ENCODE measurements around the gene CAMKV. TPM values are rescaled to one million over a fixed set of nuclear protein-coding genes. Genes with fewer than 3 reads are reported as not detected.

Gene CAMKV
- total RNA-seq, 1 donor from 2014 or later: 1.6 TPM

- Mint-ChIP-seq H3K27me3 (peaks cover 2% of the 10 kb centered on the region), H3K9me3 (no peaks in the 10 kb centered on the region), H3K4me1 (no peaks in the 10 kb centered on the region), H3K27ac (no peak overlapping the region), H3K4me3 (no peak overlapping the region), H3K36me3 (ENCODE audit: low read depth) (no peaks in the 10 kb centered on the region)
- intact Hi-C loops (cut with micrococcal nuclease): no loop called here
- no peak for DNase-seq
Observed at GRCh38 chr3:49880581-49881315, 11.0 kb upstream of the CAMKV start.

DNA sequence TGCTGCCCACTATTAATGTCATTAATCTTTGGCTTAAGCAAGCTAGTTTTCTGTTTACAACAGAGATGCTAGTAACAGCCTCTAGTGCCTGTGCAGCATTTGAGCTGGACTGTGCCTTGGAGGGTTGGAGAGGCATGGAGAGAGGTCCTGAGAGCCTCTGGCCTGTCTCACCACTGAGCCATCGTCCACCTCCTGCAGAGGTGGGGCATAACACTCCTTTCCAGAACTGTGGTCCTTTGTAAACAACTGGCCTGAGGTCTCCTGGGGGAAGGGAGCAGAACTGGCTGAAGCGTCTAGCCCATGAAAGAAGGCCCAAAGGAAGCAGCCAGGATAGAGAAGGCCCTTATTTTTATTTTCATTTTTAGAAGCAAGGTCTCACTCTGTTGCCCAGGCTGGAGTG, 10.0 kb upstream of the CAMKV start:
- no peak for DNase-seq
- intact Hi-C loops (cut with micrococcal nuclease): no loop called here
- no peaks in the 10 kb centered on the region for H3K4me1 Mint-ChIP-seq
- no peaks in the 10 kb centered on the region for H3K36me3 Mint-ChIP-seq (ENCODE audit: low read depth)
- no peaks in the 10 kb centered on the region for H3K9me3 Mint-ChIP-seq
- H3K27me3 Mint-ChIP-seq: peaks cover 2% of the 10 kb centered on the region
- no peak overlapping the region for H3K27ac Mint-ChIP-seq
- H3K4me3 Mint-ChIP-seq: no peak overlapping the region

DNA sequence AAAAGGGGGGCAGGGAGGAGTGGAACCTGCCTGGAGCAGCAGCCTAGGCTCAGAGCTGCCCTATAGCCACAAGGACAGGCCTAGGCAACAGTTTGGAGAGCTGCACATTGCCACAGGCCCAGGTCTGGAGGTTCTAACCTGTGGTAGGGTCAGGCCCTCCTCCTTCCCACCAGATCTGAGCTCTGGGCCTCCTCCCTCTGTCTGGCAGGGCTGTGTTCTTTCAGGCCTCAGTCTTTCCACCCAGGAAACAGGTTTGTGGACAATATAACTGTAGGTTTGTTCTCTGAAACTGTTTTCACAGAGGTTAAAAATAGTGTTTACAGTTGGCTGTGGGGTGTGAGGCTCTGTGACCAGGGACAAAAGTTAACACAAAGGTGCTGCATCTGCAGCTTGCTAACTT, 9.0 kb upstream of the CAMKV start:
- no peaks in the 10 kb centered on the region for H3K4me1 Mint-ChIP-seq
- no peak for DNase-seq
- intact Hi-C loops (cut with micrococcal nuclease): no loop called here
- no peaks in the 10 kb centered on the region for H3K36me3 Mint-ChIP-seq (ENCODE audit: low read depth)
- no peak overlapping the region for H3K4me3 Mint-ChIP-seq
- no peaks in the 10 kb centered on the region for H3K9me3 Mint-ChIP-seq
- peaks cover 2% of the 10 kb centered on the region for H3K27me3 Mint-ChIP-seq
- no peak overlapping the region for H3K27ac Mint-ChIP-seq

DNA sequence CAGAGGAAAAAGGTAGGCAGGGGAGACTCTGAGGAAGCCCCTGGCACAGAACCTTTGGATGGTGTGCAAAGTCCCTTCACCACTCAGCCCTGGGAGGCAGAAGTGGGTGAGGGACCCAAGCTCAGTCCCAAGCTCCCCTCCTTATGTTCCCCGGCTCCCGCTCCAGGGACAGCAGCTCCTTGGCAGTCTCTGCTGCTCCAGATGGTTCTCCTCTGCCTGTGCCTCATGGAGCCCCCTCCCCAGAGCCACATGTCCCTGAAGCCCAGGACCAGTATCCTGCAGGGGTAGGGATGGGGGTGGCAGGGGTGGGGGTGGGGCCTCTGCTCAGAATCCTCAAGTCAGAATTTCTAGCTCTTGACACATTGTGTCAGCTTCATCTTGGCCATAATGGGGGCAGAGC, 8.0 kb upstream of the CAMKV start:
- intact Hi-C loops (cut with micrococcal nuclease): no loop called here
- no peaks in the 10 kb centered on the region for H3K4me1 Mint-ChIP-seq
- peaks cover 2% of the 10 kb centered on the region for H3K27me3 Mint-ChIP-seq
- no peaks in the 10 kb centered on the region for H3K36me3 Mint-ChIP-seq (ENCODE audit: low read depth)
- no peak overlapping the region for H3K4me3 Mint-ChIP-seq
- no peak overlapping the region for H3K27ac Mint-ChIP-seq
- no peak for DNase-seq
- H3K9me3 Mint-ChIP-seq: no peaks in the 10 kb centered on the region

GRCh38 chr3:49876567-49876966, 6.9 kb upstream of the CAMKV start:
- Mint-ChIP-seq H3K27ac (no peak overlapping the region), H3K4me3 (no peak overlapping the region), H3K4me1 (no peaks in the 10 kb centered on the region), H3K36me3 (ENCODE audit: low read depth) (no peaks in the 10 kb centered on the region), H3K9me3 (no peaks in the 10 kb centered on the region), H3K27me3 (peaks cover 8% of the 10 kb centered on the region)
- intact Hi-C loops (cut with micrococcal nuclease): no loop called here
- DNase-seq: no peak

DNA sequence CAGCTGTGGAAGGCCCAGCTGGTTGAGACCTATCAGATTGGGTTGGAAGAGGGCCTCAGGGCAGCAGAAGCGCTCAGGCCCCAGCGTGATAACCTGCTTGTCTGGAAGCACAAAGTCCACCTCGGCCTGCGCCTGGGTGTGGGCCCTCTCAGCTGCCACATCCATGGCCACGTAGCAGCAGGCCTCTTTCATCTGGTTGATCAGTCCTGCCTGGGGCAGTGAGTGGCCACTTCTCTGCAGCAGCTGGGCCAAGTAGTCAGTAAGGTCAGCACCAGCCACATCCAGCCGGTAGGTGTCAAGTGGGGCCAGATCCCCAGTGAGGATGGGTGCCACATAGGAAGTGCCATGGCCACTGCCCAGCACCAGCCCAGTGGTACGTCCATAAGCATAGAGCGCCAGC, 3.9 kb upstream of the CAMKV start:
- Mint-ChIP-seq H3K27me3 (peaks cover 23% of the 10 kb centered on the region), H3K9me3 (no peaks in the 10 kb centered on the region), H3K27ac (no peak overlapping the region), H3K4me3 (no peak overlapping the region), H3K4me1 (no peaks in the 10 kb centered on the region), H3K36me3 (ENCODE audit: low read depth) (no peaks in the 10 kb centered on the region)
- no peak for DNase-seq
- intact Hi-C loops (cut with micrococcal nuclease): no loop called here

- Mint-ChIP-seq H3K9me3 (no peaks in the 10 kb centered on the region), H3K36me3 (ENCODE audit: low read depth) (no peaks in the 10 kb centered on the region), H3K27me3 (peaks cover 31% of the 10 kb centered on the region), H3K4me1 (no peaks in the 10 kb centered on the region), H3K4me3 (no peak overlapping the region), H3K27ac (no peak overlapping the region)
- DNase-seq: no peak
- intact Hi-C loops (cut with micrococcal nuclease): no loop called here
Observed at GRCh38 chr3:49872801-49873281, 3.1 kb upstream of the CAMKV start.

DNA sequence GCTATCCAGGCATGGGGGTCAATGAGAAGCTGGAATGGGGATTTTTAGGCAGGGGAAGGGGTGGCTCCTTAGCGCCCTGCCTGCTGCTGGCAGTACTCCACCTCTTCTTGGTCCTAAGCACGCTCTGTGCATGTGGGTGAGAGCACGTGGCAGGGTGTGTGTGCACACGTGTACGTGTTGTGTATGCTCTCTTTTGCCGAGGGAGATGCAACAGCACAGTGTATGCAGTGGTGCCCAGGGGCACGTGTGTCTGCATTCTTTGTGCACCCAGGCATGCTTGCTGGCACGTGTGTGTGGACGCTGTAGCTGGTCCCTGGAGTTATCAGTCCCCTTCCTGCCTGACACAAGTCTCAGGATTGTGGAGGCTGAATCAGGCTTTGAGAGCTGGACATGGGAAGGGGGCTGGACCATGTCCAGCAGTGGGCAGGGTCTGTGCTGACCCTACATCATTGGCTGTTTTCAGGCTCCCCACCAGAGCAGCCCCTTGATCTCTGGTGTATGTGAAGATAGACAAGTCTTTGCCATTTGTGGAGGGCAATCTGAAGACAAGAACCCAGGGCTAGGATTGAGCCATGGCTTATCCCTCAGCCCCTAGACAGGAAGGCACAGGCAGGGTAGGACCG, 1.9 kb upstream of the CAMKV start:
- DNase-seq: no peak
- Mint-ChIP-seq H3K36me3 (ENCODE audit: low read depth) (no peaks in the 10 kb centered on the region), H3K27me3 (peaks cover 41% of the 10 kb centered on the region), H3K4me1 (no peaks in the 10 kb centered on the region), H3K27ac (no peak overlapping the region), H3K9me3 (no peaks in the 10 kb centered on the region), H3K4me3 (no peak overlapping the region)
- intact Hi-C loops (cut with micrococcal nuclease): no loop called here

GRCh38 chr3:49868862-49869466, 742 bp downstream of the CAMKV start:
- intact Hi-C loops (cut with micrococcal nuclease): loop anchor here (1.0 kb wide), 1 partner anchor 13 kb away; the partner anchor contains the start of gene TRAIP
- Mint-ChIP-seq H3K27me3 (peaks cover 49% of the 10 kb centered on the region), H3K36me3 (ENCODE audit: low read depth) (no peaks in the 10 kb centered on the region), H3K4me1 (no peaks in the 10 kb centered on the region), H3K27ac (no peak overlapping the region), H3K4me3 (peak overlapping the region; percentile 49), H3K9me3 (no peaks in the 10 kb centered on the region)
- no peak for DNase-seq

GRCh38 chr3:49867871-49868321, 1.8 kb downstream of the CAMKV start:
- peak; percentile 76 for DNase-seq
- H3K4me3 Mint-ChIP-seq: peak overlapping the region; percentile 17
- intact Hi-C loops (cut with micrococcal nuclease): loop anchor here (2.0 kb wide), 1 partner anchor 39 kb away; no protein-coding TSS in a partner anchor
- no peaks in the 10 kb centered on the region for H3K4me1 Mint-ChIP-seq
- no peaks in the 10 kb centered on the region for H3K36me3 Mint-ChIP-seq (ENCODE audit: low read depth)
- no peak overlapping the region for H3K27ac Mint-ChIP-seq
- H3K9me3 Mint-ChIP-seq: no peaks in the 10 kb centered on the region
- H3K27me3 Mint-ChIP-seq: peaks cover 53% of the 10 kb centered on the region

- H3K27me3 Mint-ChIP-seq: peaks cover 53% of the 10 kb centered on the region
Observed at GRCh38 chr3:49867400-49867799, 2.3 kb downstream of the CAMKV start.

DNA sequence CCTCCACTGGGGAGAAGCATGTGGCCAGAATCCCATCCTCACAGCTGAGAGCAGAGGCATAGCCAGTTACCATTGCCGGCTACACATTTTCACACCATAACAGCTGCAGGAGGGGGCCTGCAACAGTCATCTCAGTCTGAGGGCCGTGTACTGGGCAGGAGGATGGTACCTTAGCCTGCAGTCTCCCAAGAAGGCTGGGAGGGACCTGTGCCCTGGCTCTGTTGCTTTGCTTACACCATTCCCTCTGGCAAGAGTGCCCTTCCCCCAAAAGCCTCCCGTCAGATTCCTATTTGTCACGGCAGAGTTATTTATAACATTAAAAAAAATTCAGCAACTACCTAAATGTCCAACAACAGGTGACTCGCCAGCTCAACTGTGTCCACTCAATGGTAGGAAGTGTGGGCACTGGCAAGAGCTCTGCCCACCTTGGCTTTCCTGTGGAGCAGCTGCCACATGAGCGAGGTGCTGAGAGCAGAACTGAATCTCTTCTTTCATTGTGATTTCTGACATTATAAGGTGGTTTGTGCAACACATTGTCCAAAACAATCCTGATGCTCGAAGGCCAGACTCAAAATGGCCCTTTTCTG, 4.4 kb downstream of the CAMKV start:
- Mint-ChIP-seq H3K9me3 (no peaks in the 10 kb centered on the region), H3K27ac (no peak overlapping the region), H3K4me3 (no peak overlapping the region), H3K4me1 (no peaks in the 10 kb centered on the region), H3K27me3 (peaks cover 34% of the 10 kb centered on the region), H3K36me3 (ENCODE audit: low read depth) (no peaks in the 10 kb centered on the region)
- no peak for DNase-seq
- intact Hi-C loops (cut with micrococcal nuclease): no loop called here

More at GRCh38 chr3:49867400-49867799, 2.3 kb downstream of the CAMKV start:
- H3K36me3 Mint-ChIP-seq (ENCODE audit: low read depth): no peaks in the 10 kb centered on the region
- no peak for DNase-seq
- H3K4me1 Mint-ChIP-seq: no peaks in the 10 kb centered on the region
- H3K4me3 Mint-ChIP-seq: no peak overlapping the region
- no peak overlapping the region for H3K27ac Mint-ChIP-seq
- intact Hi-C loops (cut with micrococcal nuclease): loop anchor here (2.0 kb wide), 1 partner anchor 39 kb away; no protein-coding TSS in a partner anchor
- no peaks in the 10 kb centered on the region for H3K9me3 Mint-ChIP-seq

- no peak for DNase-seq
- Mint-ChIP-seq H3K36me3 (ENCODE audit: low read depth) (no peaks in the 10 kb centered on the region), H3K4me1 (no peaks in the 10 kb centered on the region), H3K4me3 (no peak overlapping the region), H3K27me3 (peaks cover 31% of the 10 kb centered on the region), H3K27ac (no peak overlapping the region), H3K9me3 (no peaks in the 10 kb centered on the region)
- intact Hi-C loops (cut with micrococcal nuclease): no loop called here
Observed at GRCh38 chr3:49864505-49864904, 5.2 kb downstream of the CAMKV start.
